B cell (primary cell): ENCODE data around the gene CFAP210. TPM values are rescaled to one million over a fixed set of nuclear protein-coding genes. Genes with fewer than 3 reads are reported as not detected.

Experiments
- ATAC-seq: fragments of 200-7000 bp; cut with Tn5 transposase; one replicate; pipeline ENCODE4 v1.10.0; 2021; ENCODE audit warnings: low read depth, mild to moderate bottlenecking, moderate number of reproducible peaks, moderate library complexity
- CTCF ChIA-PET: fragments of 350-600 bp; sonication (Branson Sonifier 250); formaldehyde crosslinking; loops from one replicate; lab custom pipeline; 2021; ENCODE audit warnings: antibody characterized with exemption, inconsistent platforms; lab: Charles Lee
- POLR2A ChIA-PET: fragments of 350-600 bp; sonication (Branson Sonifier 250); formaldehyde crosslinking; loops from one replicate; lab custom pipeline; 2021; ENCODE audit warnings: antibody characterized with exemption; lab: Charles Lee
- DNase-seq: peaks from one replicate; pipeline ENCODE4 v3.0.0; 2013
- H2AFZ ChIP-seq: 2 replicates; pipeline ENCODE4 v1.6.1; 2012; ENCODE audit warnings: mild to moderate bottlenecking, low read depth, low read length; ENCODE audit not compliant: insufficient read depth, poor library complexity, severe bottlenecking
- H3K27ac ChIP-seq, 2 donors: 1 replicate in 1 of 2; 2 replicates in 1 of 2; pipeline ENCODE4 v1.5.1; 2012 to 2013; ENCODE audit warnings: low read length in 2 of 2, mild to moderate bottlenecking in 2 of 2, moderate library complexity in 1 of 2
- H3K27me3 ChIP-seq, 4 experiments: fragments of 200-600 bp in 1 of 4; sonication (generic) in 1 of 4; replicated peaks in 1 of 4; 1 replicate in 2 of 4; 2 replicates in 2 of 4; pipeline versions ENCODE4 v1.6.1 to v1.7.0; 2013 to 2016; ENCODE audit warnings: low read length in 3 of 4, mild to moderate bottlenecking in 2 of 4, mixed read lengths in 1 of 4, moderate library complexity in 1 of 4; ENCODE audit not compliant: insufficient read depth in 4 of 4, control insufficient read depth in 3 of 4; ENCODE audit errors: control extremely low read depth in 1 of 4
- H3K36me3 ChIP-seq, 2 experiments: replicated peaks in 1 of 2; 1 replicate in 1 of 2; 2 replicates in 1 of 2; pipeline versions ENCODE4 v1.6.1 to v1.7.1; 2013; ENCODE audit warnings: low read length in 1 of 2; ENCODE audit not compliant: insufficient read depth in 2 of 2, control insufficient read depth in 1 of 2; ENCODE audit errors: control extremely low read depth in 1 of 2, extremely low read depth in 1 of 2
- H3K4me1 ChIP-seq, 2 donors: fragments of 200-600 bp in 1 of 2; sonication (generic) in 1 of 2; 1 replicate in 1 of 2; 2 replicates in 1 of 2; pipeline versions ENCODE4 v1.5.1 to v1.6.1; 2013 to 2017; ENCODE audit warnings: low read length in 2 of 2; ENCODE audit not compliant: control insufficient read depth in 2 of 2, insufficient read depth in 2 of 2
- H3K4me2 ChIP-seq: replicated peaks from 2 replicates; pipeline ENCODE3; 2012; ENCODE audit warnings: mild to moderate bottlenecking, low read depth, low read length; ENCODE audit not compliant: poor library complexity, severe bottlenecking
- H3K4me3 ChIP-seq, 5 experiments: fragments of 200-600 bp in 1 of 5; sonication (generic) in 1 of 5; 1 replicate in 3 of 5; 2 replicates in 2 of 5; pipeline versions ENCODE4 v1.5.1 to v1.7.0; 2011 to 2016; ENCODE audit warnings: low read length in 4 of 5, mild to moderate bottlenecking in 4 of 5, low read depth in 2 of 5, control low read depth in 1 of 5, moderate library complexity in 1 of 5; ENCODE audit not compliant: insufficient read depth in 1 of 5; ENCODE audit errors: control extremely low read depth in 1 of 5, extremely low read depth in 1 of 5
- H3K79me2 ChIP-seq: fragments of 200-600 bp; sonication (generic); one replicate; pipeline ENCODE4 v1.6.0; 2016; ENCODE audit warnings: low read length; ENCODE audit not compliant: control insufficient read depth, insufficient read depth
- H3K9ac ChIP-seq: fragments of 200-600 bp; sonication (generic); 2 replicates; pipeline ENCODE4 v1.6.1; 2017; ENCODE audit warnings: mild to moderate bottlenecking, low read length, moderate library complexity
- H3K9me3 ChIP-seq, 3 donors: one replicate each; pipeline versions ENCODE4 v1.6.1 to v1.7.1; 2013; ENCODE audit warnings: low read length in 2 of 3; ENCODE audit not compliant: control insufficient read depth in 2 of 3, insufficient read depth in 1 of 3; ENCODE audit errors: control extremely low read depth in 1 of 3
- H4K20me1 ChIP-seq: 2 replicates; pipeline ENCODE4 v1.6.0; 2012; ENCODE audit warnings: mild to moderate bottlenecking, low read length; ENCODE audit not compliant: insufficient read depth, control insufficient read depth, poor library complexity, severe bottlenecking
- H3K27ac Mint-ChIP-seq: one replicate; pipeline ENCODE4 v1.8.0; 2021; ENCODE audit warnings: mixed read lengths
- H3K27me3 Mint-ChIP-seq: one replicate; pipeline ENCODE4 v1.8.0; 2021; ENCODE audit warnings: mixed read lengths
- H3K4me1 Mint-ChIP-seq: one replicate; pipeline ENCODE4 v1.8.0; 2021; ENCODE audit warnings: mixed read lengths
- H3K4me3 Mint-ChIP-seq: one replicate; pipeline ENCODE4 v1.8.0; 2021; ENCODE audit warnings: mixed read lengths
- H3K9me3 Mint-ChIP-seq: one replicate; pipeline ENCODE4 v1.8.0; 2022; ENCODE audit warnings: mixed read lengths; ENCODE audit not compliant: insufficient read depth
- EZH2 ChIP-seq: IDR thresholded peaks from 2 replicates; pipeline ENCODE4 v1.6.1; 2012; ENCODE audit warnings: borderline replicate concordance, low read depth, mild to moderate bottlenecking, moderate library complexity, low read length; ENCODE audit not compliant: insufficient read depth, poor library complexity, severe bottlenecking
- WGBS: methylation state at CpG from one replicate; pipeline ENCODE4 v1.1.5; 2013; ENCODE audit warnings: missing lambda C conversion rate; ENCODE audit not compliant: insufficient coverage; 5-methylcytosine and 5-hydroxymethylcytosine counted together
- intact Hi-C: fragments of 100-400 bp; cut with micrococcal nuclease; formaldehyde crosslinking; loops from one replicate; pipeline ENCODE4 v1.10.0; 2022
- polyA plus RNA-seq: library from polyadenylated mRNA; depleted of rRNA; stranded (reverse); fragments of >200 nt; gene quantifications from 2 replicates; pipeline ENCODE4 v1.2.3, GENCODE V29; 2012
- total RNA-seq, 2 donors: library from RNA; stranded (reverse); fragments of 120-200 nt in 1 of 2; gene quantifications; 1 replicate in 1 of 2; 2 replicates in 1 of 2; pipeline versions ENCODE4 v1.2.3 to v1.2.4, GENCODE V29; 2013 to 2022
- TF ChIP-seq, protein P1 (sequence below): fragments of 200-600 bp; IDR thresholded peaks from one replicate; pipeline ENCODE4 v1.8.0; 2022; ENCODE audit warnings: antibody characterized with exemption, mild to moderate bottlenecking

Gene CFAP210
- total and polyA plus RNA-seq, 2 donors (not counting 1 experiment from before 2014, with no cell fraction given), result not detected

DNA sequence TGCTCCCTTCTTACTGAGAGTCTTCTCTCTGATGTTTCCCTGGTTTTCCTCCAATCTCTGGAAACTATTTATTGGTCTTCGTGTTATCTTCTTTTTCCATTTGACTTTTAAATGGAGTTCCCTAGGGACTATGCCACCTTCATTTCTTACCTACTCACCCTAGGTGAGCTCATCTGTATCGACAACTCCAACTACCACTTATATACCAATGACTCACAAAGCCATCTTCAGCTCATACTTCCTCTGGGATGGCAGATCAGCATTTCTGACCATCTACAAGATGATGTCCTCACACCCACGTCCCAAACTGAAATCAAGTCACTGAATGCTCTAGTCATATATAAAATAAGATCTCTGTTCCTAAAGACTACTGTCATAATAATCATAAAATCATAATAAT is 40.6 kb downstream of the CFAP210 start:
- no peak overlapping the region for H2AFZ ChIP-seq

DNA sequence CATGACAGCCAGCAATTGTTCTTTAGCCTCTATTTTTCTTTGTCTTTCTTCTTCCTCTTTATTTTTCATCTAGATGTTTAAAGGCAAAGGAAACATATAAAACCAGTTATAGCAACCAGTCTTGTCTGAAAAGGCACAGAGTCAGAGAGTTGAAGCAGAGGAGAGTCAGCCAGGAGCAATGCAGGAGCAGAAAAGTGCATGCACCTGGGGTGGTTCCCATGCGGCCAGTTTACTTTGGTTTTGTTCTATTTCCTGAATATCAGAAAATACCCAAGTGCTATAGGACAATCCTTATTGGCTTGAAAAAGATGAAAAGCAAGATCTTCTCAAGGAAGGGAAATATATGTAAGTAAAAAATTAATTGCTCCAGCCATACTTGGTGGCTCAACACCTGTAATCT is 44.9 kb downstream of the CFAP210 start:
- CTCF ChIA-PET, result no interaction called here

More for the DNA sequence above, 40.6 kb downstream of the CFAP210 start:
- TF ChIP-seq, protein P1, sequence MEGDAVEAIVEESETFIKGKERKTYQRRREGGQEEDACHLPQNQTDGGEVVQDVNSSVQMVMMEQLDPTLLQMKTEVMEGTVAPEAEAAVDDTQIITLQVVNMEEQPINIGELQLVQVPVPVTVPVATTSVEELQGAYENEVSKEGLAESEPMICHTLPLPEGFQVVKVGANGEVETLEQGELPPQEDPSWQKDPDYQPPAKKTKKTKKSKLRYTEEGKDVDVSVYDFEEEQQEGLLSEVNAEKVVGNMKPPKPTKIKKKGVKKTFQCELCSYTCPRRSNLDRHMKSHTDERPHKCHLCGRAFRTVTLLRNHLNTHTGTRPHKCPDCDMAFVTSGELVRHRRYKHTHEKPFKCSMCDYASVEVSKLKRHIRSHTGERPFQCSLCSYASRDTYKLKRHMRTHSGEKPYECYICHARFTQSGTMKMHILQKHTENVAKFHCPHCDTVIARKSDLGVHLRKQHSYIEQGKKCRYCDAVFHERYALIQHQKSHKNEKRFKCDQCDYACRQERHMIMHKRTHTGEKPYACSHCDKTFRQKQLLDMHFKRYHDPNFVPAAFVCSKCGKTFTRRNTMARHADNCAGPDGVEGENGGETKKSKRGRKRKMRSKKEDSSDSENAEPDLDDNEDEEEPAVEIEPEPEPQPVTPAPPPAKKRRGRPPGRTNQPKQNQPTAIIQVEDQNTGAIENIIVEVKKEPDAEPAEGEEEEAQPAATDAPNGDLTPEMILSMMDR, result no peak
- no peak for TF ChIP-seq EZH2
- no peaks in the 10 kb centered on the region for H4K20me1 ChIP-seq
- no peak overlapping the region for H3K27ac ChIP-seq
- ChIA-PET POLR2A (no interaction called here), CTCF (no interaction called here)
- no peak overlapping the region for H3K4me2 ChIP-seq
- no peaks in the 10 kb centered on the region for H3K9me3 ChIP-seq
- H3K4me3 ChIP-seq, result no peak overlapping the region
- no peaks in the 10 kb centered on the region for H3K79me2 ChIP-seq
- H3K4me1 ChIP-seq, result no peaks in the 10 kb centered on the region
- Mint-ChIP-seq H3K27ac (no peak overlapping the region), H3K4me1 (peaks cover 3% of the 10 kb centered on the region), H3K4me3 (no peak overlapping the region), H3K27me3 (peaks cover 7% of the 10 kb centered on the region), H3K9me3 (no peaks in the 10 kb centered on the region)
- H3K36me3 ChIP-seq, result no peaks in the 10 kb centered on the region
- no peak overlapping the region for H3K9ac ChIP-seq
- H3K27me3 ChIP-seq, result peaks cover 0 to 4% (median 0%) of the 10 kb centered on the region in 4 experiments
- intact Hi-C loops, result no loop called here
- ATAC-seq (no peak), DNase-seq (no peak)
- 78% methylated on average over 2 of the region's 3 CpGs for WGBS

More for the DNA sequence above, 44.9 kb downstream of the CFAP210 start:
- Histone ChIP-seq H2AFZ (no peak overlapping the region), H3K4me3 (no peak overlapping the region), H4K20me1 (no peaks in the 10 kb centered on the region), H3K27ac (no peak overlapping the region), H3K4me2 (no peak overlapping the region), H3K4me1 (no peaks in the 10 kb centered on the region), H3K36me3 (no peaks in the 10 kb centered on the region), H3K9me3 (no peaks in the 10 kb centered on the region), H3K79me2 (no peaks in the 10 kb centered on the region), H3K9ac (no peak overlapping the region), H3K27me3 (peaks cover 0 to 4% (median 0%) of the 10 kb centered on the region in 4 experiments)
- no peaks in the 10 kb centered on the region for H3K4me1 Mint-ChIP-seq
- peaks cover 7% of the 10 kb centered on the region for H3K27me3 Mint-ChIP-seq
- WGBS, result no CpG with 5 or more reads among the region's 1 CpG
- H3K27ac Mint-ChIP-seq, result no peak overlapping the region
- H3K4me3 Mint-ChIP-seq, result no peak overlapping the region
- POLR2A ChIA-PET, result no interaction called here
- ATAC-seq, result no peak
- intact Hi-C loops, result no loop called here
- TF ChIP-seq, protein P1, result no peak
- TF ChIP-seq EZH2, result no peak
- no peaks in the 10 kb centered on the region for H3K9me3 Mint-ChIP-seq
- no peak for DNase-seq
